GOT3 (cell line): ENCODE measurements around the gene CCT7.
"Not testable (repeated sequence)": the region's sequence is repeated elsewhere in the genome, so short reads cannot be mapped to it uniquely, and the experiment has no call there.

Experiments used
- DNase-seq: peaks from one replicate; lab custom pipeline; 2025; ENCODE audit warnings: mixed read lengths; lab: John Stamatoyannopoulos, UW

Gene CCT7

GRCh38 chr2:73233932-73234832, at the start of gene CCT7:
Gene CCT7, plus strand, starts transcription at chr2:73234308. Its CDS starts 71 bp downstream, at chr2:73234379.
- peak; percentile 41 for DNase-seq

- no peak for DNase-seq
These were observed 48.1 kb upstream of the CCT7 start for GRCh38 chr2:73185965-73186364.

- DNase-seq, result no peak
These were observed 46.6 kb upstream of the CCT7 start for GRCh38 chr2:73187549-73187948.

- no peak for DNase-seq
These were observed 36.5 kb upstream of the CCT7 start for GRCh38 chr2:73197579-73197978.

GRCh38 chr2:73200281-73200680, 33.8 kb upstream of the CCT7 start:
- DNase-seq, result not testable (repeated sequence)

GRCh38 chr2:73202156-73203054, 31.7 kb upstream of the CCT7 start, which contains the start of gene NOTO:
Gene NOTO, plus strand, starts transcription at chr2:73202574. Its CDS starts 93 bp downstream, at chr2:73202667.
- DNase-seq, result no peak

- no peak for DNase-seq
These were observed 30.9 kb upstream of the CCT7 start for GRCh38 chr2:73203055-73203681.

- DNase-seq, result no peak
These were observed 28.5 kb upstream of the CCT7 start for GRCh38 chr2:73205611-73206010.

- DNase-seq, result no peak
These were observed 25.9 kb upstream of the CCT7 start for GRCh38 chr2:73208258-73208657.

GRCh38 chr2:73210019-73210418, 24.1 kb upstream of the CCT7 start:
- DNase-seq, result no peak

GRCh38 chr2:73210696-73211095, 23.4 kb upstream of the CCT7 start:
- no peak for DNase-seq

GRCh38 chr2:73212098-73212447, 22.0 kb upstream of the CCT7 start:
- no peak for DNase-seq

GRCh38 chr2:73212448-73213176, 21.5 kb upstream of the CCT7 start:
- peak; percentile 39 for DNase-seq

- DNase-seq, result peak; percentile 69
These were observed 19.7 kb upstream of the CCT7 start, which contains the start of gene SMYD5 for GRCh38 chr2:73214120-73215035. Gene SMYD5, plus strand, starts transcription at chr2:73214245. Its CDS starts 22 bp downstream, at chr2:73214267.

GRCh38 chr2:73215254-73215653, 18.9 kb upstream of the CCT7 start:
- DNase-seq, result no peak

- DNase-seq, result no peak
These were observed 16.9 kb upstream of the CCT7 start for GRCh38 chr2:73217160-73217559.

GRCh38 chr2:73217826-73218225, 16.3 kb upstream of the CCT7 start:
- DNase-seq, result no peak

GRCh38 chr2:73218298-73218697, 15.8 kb upstream of the CCT7 start:
- no peak for DNase-seq

GRCh38 chr2:73223821-73224220, 10.3 kb upstream of the CCT7 start:
- DNase-seq, result no peak
